Fibroblast of the aortic adventitia (primary cell): ENCODE results near the gene TGFB2. TPM values are rescaled to one million over a fixed set of nuclear protein-coding genes. Genes with fewer than 3 reads are reported as not detected.
A peak's percentile ranks its signal among the peaks of the same experiment; 100 is the strongest.

Source experiments
- DNase-seq: peaks from one replicate; pipeline ENCODE4 v3.0.0-alpha.2; 2010; ENCODE audit warnings: low read depth
- H3K4me3 ChIP-seq: 2 replicates; pipeline ENCODE4 v1.5.1; 2011; ENCODE audit warnings: low read depth, mild to moderate bottlenecking, control low read depth, low read length, moderate library complexity
- CTCF ChIP-seq: IDR thresholded peaks from 2 replicates; pipeline ENCODE4 v1.5.1; 2011; ENCODE audit warnings: mild to moderate bottlenecking, low read length, control low read depth, inconsistent platforms; ENCODE audit not compliant: insufficient read depth
- total RNA-seq: library from RNA; depleted of rRNA; stranded (reverse); fragments of >200 nt; gene quantifications from 2 replicates; pipeline ENCODE4 v1.2.3, GENCODE V29; 2012; ENCODE audit warnings: low replicate concordance

The TGFB2 gene
- total RNA-seq, 1 donor: 13.5 TPM

GRCh38 chr1:218364028-218364710 lies 19.0 kb downstream of the TGFB2 start:
- DNase-seq: peak; percentile 55
- TF ChIP-seq CTCF: no peak
- H3K4me3 ChIP-seq: no peak overlapping the region

GRCh38 chr1:218365226-218365999 lies 20.3 kb downstream of the TGFB2 start:
- H3K4me3 ChIP-seq: no peak overlapping the region
- TF ChIP-seq CTCF: no peak
- DNase-seq: peak; percentile 70

- no peak overlapping the region for H3K4me3 ChIP-seq
- DNase-seq: no peak
- no peak for TF ChIP-seq CTCF
Measured at GRCh38 chr1:218366322-218367052, 21.4 kb downstream of the TGFB2 start.

GRCh38 chr1:218367118-218367517 lies 22.0 kb downstream of the TGFB2 start:
- no peak for TF ChIP-seq CTCF
- DNase-seq: no peak
- no peak overlapping the region for H3K4me3 ChIP-seq

- no peak for TF ChIP-seq CTCF
- DNase-seq: no peak
- no peak overlapping the region for H3K4me3 ChIP-seq
Measured at GRCh38 chr1:218368686-218369085, 23.6 kb downstream of the TGFB2 start.

GRCh38 chr1:218369688-218370511 lies 24.8 kb downstream of the TGFB2 start:
- no peak for TF ChIP-seq CTCF
- DNase-seq: peak; percentile 91
- peak overlapping the region; percentile 4 for H3K4me3 ChIP-seq
